ENCODE measurements around the gene XPC.

Gene XPC

GRCh38 chr3:14146381-14147065, 31.9 kb downstream of the XPC start:
- no peak for DNase-seq

- peak; percentile 60 for DNase-seq
Measured at GRCh38 chr3:14145670-14146380, 32.6 kb downstream of the XPC start.

- DNase-seq, result no peak
Measured at GRCh38 chr3:14145236-14145635, 33.2 kb downstream of the XPC start.

- DNase-seq, result peak; percentile 83
Measured at GRCh38 chr3:14144423-14145075, 33.9 kb downstream of the XPC start.

- DNase-seq, result no peak
Measured at GRCh38 chr3:14143271-14144225, 34.9 kb downstream of the XPC start.

- peak; percentile 85 for DNase-seq
Measured at GRCh38 chr3:14142567-14143270, 35.7 kb downstream of the XPC start.

- DNase-seq, result peak; percentile 64
Measured at GRCh38 chr3:14141602-14142341, 36.6 kb downstream of the XPC start.

GRCh38 chr3:14141144-14141543, 37.3 kb downstream of the XPC start:
- DNase-seq, result peak; percentile 57

- no peak for DNase-seq
Measured at GRCh38 chr3:14140668-14141067, 37.7 kb downstream of the XPC start.

- no peak for DNase-seq
Measured at GRCh38 chr3:14139771-14140170, 38.6 kb downstream of the XPC start.

GRCh38 chr3:14138878-14139655, 39.3 kb downstream of the XPC start:
- peak; percentile 57 for DNase-seq

- DNase-seq, result peak; percentile 60
Measured at GRCh38 chr3:14138109-14138877, 40.1 kb downstream of the XPC start.

GRCh38 chr3:14137445-14137844, 41.0 kb downstream of the XPC start:
- DNase-seq, result peak; percentile 36

GRCh38 chr3:14137004-14137403, 41.4 kb downstream of the XPC start:
- DNase-seq, result peak; percentile 43

- peak; percentile 50 for DNase-seq
Measured at GRCh38 chr3:14135581-14135980, 42.8 kb downstream of the XPC start.

- peak; percentile 36 for DNase-seq
Measured at GRCh38 chr3:14134291-14134690, 44.1 kb downstream of the XPC start.

GRCh38 chr3:14133876-14134275, 44.5 kb downstream of the XPC start:
- peak; percentile 44 for DNase-seq

GRCh38 chr3:14133188-14133800, 45.1 kb downstream of the XPC start:
- peak; percentile 55 for DNase-seq

GRCh38 chr3:14132689-14133088, 45.7 kb downstream of the XPC start:
- peak; percentile 27 for DNase-seq

Measured in activated effector memory CD4-positive, alpha-beta T cell treated with anti-CD3 and anti-CD28 coated beads, Interleukin-2, amount 50 U/mL, for 16 hours (primary cell).